GM19240 (cell line): Measurements from ENCODE around the gene DHX58.

ENCODE experiments used
- DNase-seq: peaks from one replicate; pipeline ENCODE4 v3.0.0; 2011; ENCODE audit warnings: low spot score; ENCODE audit not compliant: insufficient read length

The DHX58 gene

DNA sequence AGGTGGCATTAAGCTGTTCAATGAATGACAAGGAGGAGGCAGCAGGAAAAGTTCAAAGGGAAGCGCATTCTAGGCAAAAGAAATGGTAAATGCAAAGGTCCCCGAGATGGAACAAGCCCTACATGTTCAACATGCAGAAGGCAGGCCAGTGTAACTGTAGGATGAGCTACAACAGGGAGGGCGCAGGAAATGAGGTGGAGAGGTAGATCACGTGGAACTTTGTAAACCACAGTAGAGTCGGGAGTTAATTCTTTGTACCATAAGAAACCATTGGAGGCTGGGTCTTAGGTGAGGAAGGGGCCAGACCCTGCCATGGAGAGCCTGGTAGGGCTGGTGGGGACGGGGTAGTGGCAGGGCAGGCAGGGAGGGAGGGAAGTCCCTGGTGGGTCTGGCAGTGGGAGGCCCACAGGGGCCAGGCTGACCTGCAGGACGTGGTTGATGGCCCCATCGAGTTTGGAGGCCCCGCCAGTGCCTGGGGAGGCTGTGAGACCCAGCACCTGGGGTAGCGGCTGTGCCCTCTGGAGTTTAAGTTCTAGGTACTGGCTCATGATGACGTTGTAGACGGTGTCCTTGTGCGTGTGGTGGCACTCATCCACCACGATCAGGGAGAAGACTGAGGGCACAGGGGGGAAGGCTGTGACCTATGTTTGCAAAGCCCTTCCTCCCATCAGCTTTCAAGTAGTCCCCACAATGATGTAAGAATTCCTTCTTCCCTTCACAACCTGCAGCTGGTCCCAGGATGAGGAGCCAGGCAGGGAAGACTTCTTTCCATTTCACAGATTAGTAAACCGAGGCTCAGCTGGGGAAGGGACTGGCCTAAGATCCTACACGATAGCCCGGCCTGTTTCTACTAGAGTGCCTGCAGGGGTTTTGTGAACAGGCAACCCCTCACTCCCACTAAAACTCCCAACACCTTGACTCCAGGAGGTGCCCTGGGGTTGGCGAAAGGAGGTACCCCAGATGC is 1.9 kb downstream of the DHX58 start:
- no peak for DNase-seq

DNA sequence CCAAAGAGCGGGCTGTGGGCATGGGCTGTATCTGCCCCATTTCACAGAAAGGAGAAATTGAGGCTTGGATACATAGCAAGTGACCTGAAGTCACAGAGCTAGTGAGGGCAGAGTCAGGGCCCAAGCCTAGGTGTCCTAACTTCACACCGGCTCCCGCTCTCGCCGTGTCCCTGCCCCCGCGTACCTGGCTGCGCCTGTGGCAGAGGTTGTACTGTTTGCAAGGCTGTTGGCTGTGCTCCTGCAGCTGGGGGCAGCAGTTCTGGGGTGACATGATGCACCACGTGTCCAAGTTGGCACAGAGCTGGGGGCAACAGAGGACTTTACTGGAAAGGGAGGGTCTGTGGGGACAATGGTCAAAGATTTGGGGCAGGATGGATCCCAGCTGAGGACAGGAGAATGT is 3.4 kb downstream of the DHX58 start:
- no peak for DNase-seq

DNA sequence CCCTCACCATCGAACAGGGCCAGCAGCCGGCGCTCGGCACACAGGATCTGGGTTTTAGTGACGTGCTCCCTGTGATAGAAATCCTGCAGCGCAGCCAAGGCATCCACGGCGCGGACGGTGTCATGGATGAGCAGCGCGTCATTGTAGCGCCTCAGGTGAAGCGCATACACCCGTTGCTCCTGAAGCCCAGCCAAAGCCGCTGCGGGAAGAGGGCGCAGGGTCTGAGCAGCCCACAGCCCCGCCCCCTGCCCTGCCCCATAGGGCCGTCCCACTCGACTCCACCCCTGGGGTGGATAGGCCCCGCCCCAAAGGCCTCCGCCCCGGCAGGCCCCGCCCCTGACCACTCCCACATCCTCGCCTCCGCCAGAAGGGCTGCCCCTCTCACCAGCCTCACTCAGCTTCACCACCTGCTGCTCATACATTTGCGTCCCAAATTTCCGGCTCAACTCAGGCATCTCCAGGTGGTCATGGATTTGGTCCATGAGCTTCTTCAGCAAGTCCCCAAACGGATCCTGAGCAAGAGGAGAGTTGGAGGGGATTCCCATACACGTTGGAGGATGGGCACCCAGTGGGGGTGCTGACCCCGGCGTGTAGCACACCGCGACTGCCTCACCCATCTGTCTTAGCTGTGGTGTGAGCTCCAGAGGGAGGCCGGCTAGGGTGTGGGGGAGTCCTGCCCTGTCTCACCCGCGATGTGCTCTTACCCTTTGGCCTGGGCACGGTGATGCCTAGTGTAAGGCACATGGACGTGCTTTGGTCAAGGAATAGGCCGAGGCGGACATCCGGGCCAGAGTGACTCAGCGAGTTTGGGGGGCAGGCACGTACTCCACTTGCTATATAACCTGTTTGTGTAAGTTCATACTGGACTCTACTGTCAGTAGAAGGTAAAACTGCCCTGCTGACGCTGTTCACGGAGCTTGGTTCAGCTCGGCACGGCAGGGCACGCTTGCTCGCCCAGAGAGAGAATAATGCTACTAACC is 4.6 kb downstream of the DHX58 start:
- DNase-seq = peak; percentile 93

DNA sequence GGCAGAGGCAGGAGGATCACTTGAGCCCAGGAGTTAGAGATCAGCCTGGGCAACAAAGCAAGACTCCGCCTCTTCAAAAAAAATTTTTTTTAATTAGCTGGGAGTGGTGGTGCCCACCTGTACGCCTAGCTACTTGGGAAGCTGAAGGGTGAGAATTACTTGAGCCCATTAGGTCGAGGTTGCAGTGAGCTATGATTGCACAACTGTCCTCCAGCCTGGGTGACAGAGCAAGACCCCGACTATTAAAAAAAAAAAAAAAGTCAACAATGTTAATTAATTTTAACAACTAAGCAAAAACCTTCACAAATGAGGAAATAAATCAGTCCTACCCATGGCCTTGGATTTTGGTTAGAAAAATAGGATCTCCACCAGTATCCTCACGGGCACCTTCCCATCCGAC is 5.4 kb downstream of the DHX58 start:
- no peak for DNase-seq

DNA sequence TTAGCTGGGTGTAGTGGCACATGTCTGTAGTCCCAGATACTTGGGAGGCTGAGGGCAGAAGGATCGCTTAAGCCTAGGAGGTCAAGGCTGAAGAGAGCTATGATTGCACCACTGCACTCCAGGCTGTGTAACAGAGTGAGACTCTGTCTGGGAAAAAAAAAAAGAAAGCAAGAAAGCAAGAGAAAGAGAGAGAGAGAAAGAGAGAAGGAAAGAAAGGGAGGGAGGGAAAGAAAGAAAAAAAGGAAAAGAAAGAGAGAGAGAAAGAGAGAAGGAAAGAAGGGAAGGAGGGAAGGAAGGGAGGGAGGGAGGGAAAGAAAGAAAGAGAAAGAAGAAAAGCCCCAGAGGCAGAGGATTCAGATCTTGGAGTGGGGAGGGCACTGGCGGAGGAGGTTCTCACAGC is 6.5 kb downstream of the DHX58 start:
- no peak for DNase-seq

DNA sequence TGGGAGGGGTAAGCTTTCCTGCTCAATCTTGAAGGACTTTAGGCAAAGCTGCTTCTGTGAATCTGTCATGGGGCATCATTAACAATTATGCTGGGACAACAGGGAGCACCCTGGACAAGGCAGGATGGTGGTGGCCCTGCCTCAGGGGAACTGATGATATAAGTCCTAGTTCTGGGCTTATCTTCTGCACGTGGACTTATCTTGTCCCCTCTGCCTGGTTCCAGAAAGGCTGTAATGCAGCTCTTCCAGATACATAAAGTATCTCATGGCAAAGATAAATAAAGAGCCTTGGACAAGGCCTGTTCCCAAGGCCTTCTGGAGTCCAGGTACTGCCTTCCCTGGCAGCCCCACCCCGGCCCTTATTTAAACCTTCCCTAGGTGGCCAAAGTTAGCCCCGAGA is 8.2 kb downstream of the DHX58 start:
- DNase-seq = no peak

DNA sequence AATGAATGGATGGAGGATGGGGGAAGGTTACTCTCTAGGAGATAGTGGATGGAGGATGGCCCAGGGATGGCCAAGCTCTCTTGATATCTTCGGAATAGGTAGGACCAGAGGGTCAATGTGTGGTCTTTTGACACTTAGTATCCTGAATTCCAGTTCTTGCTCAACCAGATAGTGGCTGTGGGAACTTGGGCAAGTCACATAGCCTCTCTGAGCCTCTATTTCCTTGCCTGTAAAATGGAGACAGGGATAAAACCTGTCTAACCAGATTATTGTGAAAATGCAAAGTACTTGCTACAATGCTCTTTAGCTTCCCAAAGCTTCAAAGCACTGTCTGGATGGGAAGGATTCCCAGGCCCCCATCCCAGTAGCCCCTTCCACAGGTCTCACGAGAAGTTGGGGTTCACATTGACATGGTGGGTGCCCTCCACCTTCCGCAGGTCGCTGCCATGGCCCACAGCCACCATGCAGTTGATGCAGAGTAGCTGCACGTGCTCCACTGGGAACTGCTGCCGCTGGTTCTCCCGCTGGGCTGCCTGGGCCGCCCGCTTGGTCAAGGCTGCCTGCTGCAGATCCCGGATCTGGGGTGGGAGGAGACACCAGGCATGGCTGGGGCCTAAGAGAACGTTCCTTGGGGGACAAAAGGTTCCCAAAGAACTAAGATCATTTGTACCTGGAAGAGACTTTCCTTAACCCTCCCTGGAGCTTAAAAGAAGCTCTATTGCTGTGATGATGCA is 9.1 kb downstream of the DHX58 start:
- DNase-seq = no peak

DNA sequence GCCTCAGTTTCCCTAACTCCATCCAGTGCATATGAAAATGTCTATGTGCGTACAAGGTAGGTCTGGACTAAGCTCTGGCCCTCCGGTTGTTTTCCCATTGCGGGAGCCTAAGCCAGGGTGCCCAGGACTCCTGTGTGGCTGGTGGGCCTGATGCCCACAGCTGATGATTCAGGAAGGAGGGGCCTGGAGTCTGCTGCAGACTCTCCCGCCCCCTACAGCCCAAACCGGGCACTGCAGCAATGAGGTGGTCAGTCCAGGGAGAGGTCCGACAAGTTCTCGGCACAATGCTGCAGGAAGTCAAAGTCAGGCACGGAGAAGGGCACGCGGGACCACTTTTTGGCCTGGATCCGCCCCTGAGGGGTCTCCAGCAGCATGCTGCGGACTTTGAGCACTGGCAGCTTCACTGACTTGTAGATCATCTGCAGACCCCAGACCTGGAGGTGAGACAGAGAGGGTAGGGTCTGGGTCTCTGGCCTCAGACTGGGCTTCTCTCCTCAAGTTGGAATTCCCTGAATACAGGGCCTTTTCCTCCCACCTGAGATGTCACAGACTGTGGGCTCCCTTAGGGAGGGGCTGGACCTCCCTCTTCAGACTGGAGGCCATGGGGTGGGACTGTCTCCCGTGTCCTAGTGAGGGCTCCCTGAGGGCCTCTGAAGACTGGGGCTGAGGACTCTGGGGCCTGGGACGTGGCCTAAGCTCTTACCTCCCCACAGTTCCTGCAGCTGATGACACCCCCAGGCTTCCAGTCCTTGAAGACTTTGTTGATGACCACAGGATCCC is 10.8 kb downstream of the DHX58 start:
- DNase-seq = peak; percentile 83

DNA sequence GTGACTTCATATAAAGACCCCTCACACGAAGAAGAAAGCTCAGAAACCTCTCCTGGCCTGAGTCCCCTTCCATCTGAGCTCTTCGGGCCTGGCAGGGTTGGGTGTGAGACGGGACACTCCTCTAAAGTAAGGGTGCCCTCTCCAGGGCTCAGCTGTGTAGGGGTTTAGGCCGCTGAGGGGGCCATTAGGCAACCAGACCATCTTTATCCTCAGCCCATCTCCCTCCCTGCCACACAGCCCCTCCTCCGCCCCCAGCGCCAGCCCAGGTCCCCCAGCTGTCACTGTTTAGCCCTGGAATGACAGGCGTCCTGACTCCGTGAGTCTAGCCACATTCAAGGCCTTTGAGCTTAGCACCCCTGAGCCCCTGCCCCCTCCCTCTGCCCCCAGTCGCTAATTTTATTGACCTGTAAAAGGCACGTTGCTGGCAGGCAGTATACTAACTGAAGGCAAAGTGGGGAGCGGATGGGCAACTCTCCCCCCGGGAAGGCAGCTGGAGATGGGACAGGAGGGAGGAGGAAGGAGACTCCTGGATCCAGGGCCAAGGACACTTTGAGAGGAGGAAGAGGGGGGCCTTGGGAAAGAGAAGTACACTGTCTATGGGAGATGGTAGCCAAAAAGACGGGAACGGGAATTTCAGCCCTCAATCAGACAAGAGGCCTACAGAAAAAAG is 13.6 kb downstream of the DHX58 start:
- DNase-seq = no peak

DNA sequence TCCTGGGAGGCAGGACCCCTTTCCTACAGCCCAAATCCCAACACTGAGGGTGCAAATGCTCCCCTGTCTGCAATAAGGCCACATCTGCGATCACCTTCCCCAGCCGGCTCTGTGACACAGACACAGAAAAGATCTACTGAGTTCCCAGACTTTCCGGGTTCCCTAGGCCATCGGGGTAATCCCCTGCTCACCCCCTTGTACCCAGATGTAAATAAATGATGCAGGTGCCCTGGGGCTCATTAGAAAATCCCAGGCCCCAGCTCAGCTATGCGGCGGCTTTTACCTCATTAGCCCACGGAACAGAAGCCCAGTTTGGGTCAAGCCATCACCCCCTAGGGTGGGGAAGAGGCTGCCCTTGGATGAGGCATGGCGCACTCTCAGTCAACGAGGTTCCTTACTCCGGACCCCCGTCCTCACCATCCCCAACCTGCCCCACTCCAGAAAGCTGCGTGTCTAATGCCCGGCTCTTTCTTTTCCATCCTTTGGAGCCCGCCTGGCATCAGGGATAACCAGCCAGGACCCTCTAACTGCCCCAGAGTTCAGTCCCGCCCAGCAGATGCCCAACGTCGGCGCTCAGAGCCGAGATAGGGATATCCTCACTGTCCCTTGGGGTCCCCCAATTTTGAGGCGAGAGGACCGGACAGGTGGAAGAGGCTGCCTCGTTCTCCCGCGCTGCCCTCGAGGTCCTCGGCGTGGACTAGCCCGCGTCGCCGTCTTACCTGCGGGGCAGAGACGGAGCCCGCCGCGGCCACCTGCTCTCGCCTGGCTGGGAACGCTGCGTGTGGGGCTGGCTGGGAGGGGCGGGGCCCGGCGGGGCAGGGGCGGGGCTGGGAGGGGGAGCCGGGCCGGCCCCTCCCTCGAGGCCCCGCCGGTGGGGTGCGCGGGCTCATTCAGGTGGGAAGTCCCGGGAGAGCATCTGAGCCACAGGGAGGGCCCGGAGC is 14.6 kb downstream of the DHX58 start, which contains the start of gene ZNF385C:
TSS of gene ZNF385C (minus strand) at position 783 of the 941 bp plus-strand sequence. CDS start 35,417 bp downstream, outside the sequence.
- DNase-seq = no peak

DNA sequence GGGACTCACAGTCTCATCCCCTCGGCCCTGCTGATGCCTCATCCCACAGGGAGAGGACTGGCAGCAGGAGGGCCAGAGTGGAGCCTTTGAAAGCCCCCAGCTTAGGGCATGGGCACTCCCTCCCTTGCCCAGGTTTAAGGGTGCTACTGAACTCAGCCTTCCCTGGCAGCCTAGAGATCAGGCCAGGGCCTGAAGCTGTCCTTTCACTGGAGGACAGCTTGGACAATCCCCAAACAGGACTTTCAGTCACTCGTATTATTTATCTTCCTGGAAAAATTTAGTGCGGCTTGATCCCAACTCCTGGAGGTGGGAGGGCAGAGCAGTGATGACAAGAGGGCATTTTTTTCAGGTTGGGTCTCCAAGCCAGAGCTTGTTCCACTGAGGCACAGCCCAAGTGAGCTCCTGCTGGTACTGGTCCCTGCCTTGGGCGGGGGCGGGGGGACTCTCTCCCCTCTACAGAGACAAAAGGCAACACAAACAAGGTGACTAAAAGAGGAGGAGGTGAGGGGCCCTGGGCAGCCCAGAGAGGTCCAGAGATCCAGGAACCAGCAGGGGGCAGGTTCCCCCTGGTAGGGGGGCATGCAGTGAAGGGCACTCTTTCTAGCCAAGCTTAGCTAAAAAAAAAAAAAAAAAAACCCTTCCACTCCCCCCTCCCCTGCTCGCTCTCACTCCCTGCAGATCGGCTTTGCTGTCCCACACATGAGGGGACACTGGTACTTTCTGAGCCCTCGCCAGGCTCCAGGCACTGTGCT is 16.0 kb downstream of the DHX58 start:
- no peak for DNase-seq

DNA sequence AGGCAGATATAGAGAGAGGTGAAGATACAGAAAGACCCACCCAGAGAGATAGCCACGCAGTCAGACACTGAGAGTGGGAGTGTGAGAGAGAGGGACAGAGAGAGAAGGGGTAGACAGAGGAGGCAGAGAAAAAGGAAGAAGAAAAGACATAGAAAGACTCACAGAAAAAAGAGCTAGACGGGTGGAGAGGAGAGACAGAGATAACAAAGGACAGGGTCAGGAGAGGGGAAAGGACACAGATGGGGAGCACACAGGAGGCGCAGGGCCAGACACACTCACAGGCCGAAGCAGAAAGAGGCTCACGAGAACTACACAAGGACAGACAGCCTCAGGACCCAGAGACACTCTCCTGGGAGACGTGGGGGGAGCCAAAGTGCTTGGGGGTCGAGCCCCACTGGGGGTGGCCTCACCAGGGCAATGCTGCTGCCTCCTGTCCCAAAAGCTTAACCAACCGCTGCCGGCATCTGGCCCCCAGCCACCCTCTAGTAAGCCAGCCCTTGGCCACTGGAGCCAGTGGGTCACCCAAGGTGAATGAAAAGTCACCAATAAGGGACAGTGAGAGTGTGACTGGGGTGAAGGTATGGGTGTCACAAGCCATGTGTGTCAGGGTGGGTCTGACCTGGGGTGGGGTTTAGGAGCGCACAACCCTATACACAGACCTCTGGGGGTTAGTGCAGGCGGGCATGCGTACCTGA is 18.0 kb downstream of the DHX58 start:
- no peak for DNase-seq

DNA sequence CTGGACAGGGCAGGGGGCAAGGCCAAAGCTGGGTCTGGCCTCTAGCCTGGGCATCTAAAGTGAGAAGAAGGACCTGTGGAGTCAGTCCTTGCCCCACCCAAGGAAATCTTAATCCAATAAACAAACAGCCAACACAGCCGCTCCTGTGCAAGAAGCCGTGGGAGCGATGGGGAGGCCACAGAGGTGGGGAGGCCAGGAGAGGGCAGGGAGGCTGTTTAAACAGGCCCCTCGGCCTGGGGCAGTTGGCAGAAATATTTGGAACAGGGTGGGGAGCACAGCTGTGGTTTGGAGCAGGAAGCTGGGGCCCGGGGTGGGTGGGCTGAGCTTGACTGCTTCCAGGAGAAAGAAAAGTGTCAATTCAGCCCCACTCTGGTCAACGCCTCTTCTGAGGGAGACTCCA is 19.6 kb downstream of the DHX58 start:
- DNase-seq = no peak

DNA sequence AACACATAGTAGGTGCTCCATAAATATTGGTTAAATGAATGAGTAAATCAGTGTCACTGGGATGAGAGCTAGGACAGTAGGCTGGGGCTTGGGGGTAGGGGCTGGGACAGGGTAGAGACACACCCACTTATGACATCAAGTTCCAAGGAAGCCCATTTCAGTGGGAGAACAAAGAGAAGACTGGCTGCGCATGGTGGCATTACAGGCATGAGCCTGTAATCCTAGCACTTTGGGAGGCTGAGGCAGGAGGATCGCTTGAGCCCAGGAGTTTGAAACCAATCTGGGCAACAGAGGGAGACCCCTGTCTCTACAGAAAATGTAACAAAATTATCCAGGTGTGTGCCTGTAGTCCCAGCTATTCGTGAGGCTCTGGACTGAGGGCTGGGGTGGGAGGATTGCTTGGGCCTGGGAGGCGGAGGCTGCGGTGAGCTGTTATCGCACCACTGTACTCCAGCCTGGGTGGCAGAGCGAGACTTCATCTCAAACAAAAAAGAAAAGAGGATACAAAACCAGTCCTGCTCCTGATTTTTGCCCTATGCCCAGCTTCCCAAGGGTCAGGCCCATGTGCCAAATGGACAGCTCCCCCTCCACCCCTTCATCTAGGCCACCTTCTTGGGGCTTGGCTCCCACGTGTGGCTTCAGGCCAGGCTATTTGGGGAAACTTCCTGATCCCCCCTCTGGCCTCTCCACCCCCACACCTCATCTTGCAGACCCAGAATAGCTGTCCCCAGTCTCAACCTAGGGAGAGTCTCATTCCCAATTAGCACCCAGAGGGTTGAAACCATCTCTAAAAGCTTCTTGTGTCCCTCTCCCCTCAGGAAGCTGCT is 21.3 kb downstream of the DHX58 start:
- no peak for DNase-seq

DNA sequence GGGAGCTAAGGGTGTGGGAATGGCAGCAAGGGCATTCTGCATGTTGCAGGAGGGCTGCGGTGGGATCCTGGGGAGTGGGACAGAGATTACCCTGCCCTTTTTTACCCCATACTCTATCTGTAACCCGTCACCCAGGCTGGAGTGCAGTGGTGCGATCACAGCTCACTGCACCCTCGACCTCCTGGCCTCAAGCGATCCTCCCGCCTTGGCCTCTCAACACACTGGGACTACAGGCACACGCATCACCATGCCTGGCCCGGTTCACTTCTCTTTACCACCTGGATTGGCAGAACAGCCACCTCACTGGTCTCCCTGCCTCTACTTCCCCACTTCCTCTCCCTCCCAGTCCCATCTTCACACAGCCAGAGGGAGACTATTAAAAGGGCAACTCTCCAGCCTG is 23.8 kb downstream of the DHX58 start:
- no peak for DNase-seq
